NCI-H2081 (cell line): ENCODE data around the gene CSNK1G3.

ENCODE experiments used
- DNase-seq, 2 experiments: peaks; one replicate each; lab custom pipeline; 2025; lab: John Stamatoyannopoulos, UW

The CSNK1G3 gene

DNA sequence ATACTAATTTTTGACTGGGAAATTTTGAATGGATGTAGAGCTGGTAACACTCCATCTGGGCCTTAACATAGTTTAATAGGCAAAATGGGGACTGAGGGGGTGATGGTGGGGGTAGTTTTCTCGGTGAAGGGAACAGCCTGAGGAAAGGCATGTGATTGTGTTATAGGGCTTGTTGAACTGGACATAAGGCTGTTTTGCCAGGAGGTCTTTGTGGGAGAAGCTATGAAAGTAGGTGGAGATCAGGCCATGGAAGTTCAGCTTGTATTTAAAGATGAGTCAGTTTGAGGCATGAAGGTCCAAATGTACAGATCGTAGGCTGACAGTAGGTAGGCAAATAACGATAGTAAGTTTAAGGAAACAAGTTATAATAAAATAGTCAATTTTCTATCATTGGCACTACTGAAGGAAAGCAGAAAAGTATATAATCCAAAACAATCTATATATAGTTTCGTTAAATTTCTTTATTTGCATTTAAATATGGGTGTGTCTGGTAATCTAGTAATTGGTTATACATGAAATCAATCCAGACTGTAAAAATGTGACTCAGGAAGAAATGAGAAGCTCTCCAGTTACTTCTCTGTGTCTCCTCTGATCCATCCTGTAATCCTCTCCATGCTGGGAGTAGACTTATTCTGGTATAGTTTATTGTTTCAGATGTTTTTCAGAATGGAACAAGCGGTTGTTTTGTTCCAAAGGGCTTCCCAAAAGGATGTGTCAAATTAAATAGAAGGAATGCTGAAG is 2.8 kb downstream of the CSNK1G3 start:
- DNase-seq = no peak

DNA sequence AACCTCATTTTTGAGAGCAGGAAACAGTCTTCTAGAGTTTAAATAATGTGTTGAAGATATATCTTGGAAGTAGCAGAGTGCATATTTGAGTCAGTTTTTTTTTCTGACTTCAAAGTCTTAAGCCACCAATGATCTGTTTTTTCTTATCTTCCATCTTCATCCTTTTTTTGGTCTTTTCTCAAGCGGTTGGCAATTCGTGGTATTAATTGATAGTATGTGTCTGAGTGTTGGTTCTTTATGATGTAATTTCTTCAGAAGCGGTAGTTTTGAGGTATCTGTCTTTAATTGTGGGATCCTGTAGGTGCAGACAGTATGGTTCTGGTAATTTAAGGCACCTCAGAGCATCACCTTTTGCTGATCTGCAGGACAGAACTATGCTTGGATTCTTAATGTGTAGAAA is 3.9 kb downstream of the CSNK1G3 start:
- DNase-seq = no peak

DNA sequence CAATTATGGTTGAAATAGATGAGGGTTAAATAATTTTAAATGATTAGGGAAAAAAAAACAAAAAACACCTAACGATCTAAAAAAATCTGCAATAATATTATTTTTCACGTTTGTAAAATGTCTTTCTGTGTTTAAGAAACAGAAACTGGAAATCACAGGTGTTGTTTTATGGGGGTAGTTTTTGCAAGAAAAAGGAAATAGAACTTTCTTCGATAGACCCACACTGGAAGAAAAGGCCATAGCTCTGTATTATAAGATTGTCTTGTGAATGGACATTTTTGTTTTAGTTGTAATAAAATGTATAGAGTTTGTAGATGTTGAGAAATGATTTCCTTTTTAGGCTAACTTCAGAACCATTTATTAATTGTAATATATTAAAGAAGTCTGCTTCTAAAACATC is 5.5 kb downstream of the CSNK1G3 start:
- no peak for DNase-seq

DNA sequence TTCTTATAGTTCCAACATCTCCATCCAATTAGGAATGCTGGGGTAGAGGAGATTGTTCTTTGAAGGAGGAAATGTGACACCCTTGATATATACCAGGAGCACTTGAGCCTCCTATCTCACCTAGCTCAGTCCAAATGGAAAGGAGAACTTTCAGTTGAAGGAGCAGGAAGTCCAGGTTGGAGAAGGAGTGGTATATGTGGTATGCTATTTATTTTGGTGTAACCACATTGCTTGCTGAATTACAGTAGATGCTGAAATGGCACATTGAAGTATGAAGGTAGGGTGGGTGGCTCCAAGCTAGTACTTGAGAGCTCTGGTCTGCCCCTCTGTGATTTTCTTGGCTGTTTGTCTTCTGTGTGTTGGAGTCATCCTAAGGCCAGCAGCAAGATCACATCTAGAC is 6.1 kb downstream of the CSNK1G3 start:
- DNase-seq = no peak

DNA sequence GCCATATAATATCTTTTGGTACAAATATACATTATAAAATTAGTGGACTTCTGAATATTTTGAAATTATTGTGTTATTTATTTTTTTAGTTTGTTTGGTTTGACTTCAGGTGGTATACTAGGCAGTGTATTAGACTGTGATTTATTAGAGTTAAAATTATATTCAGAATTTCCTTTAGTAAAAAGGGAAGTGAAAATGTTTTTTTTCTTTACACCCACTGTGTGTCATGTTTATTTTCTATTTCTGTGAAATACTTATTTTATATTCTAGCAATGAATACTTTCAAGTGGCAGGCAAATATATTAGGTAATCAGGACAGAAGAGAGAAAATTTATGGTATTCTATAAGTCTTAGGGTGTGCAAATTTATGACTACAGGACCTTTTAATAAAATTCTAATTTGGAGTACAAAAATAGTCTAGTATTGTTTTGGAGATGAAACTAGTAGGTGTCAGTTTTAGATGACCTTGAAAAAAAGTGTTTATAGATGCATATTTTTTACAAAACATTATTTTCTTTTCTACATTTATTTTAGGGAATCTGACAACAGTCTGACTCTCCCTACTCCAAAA is 8.8 kb downstream of the CSNK1G3 start:
- no peak for DNase-seq

DNA sequence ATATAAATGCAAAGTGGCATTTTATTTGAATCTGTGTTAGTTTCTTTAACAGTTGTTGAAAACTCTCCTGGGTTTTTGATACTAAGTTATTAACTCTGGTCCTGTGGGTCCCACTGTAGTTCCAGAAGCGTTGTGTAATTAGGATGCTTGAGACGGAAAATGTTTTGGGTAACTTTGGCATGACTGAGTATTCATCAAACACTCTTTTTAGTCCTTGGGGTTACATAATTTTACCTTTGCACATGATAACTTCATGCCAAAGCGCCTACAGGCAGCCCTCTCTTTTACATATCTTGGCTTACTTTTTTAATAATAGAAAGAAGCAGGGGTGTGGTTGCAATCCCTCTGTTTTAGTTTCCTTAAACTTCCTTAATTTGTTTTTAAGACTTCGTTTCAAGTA is 12.2 kb downstream of the CSNK1G3 start:
- DNase-seq = no peak

DNA sequence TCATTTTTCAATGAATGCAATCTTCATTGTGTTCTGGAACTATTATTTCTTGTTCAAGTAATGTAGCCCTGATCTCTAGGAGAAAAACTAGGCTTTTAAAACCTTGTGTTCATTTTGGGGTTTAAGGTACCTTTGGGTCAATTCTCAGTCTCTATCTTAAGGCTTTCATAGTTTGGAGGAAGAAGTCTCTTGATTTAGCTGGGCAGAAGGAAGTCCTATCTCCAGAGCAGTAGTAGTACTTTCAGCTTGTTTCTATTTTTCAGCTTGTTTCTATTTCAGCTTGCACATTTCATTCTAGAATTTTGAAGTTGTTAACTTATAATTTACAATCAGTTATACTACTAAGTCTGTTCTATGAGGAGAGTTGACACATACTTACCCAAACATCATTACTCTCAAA is 15.2 kb downstream of the CSNK1G3 start:
- no peak for DNase-seq

DNA sequence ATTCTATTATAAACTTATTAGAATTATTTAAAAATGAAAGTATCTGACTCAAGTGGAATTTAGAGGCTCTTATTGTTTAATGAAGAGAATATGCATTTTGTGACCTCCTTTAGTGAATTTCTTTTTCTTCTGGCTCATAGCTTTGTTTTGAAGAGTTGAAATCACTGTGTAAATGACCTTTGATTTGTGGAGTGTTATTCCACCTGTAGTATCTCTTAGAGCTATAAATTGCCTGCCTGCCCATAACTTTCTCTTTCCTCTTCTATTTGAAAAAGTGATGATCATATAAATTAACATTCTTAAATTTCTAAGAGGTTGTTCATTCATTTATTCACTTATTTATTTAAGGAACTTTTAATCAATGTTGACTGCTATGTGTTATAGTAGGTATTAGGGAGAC is 16.1 kb downstream of the CSNK1G3 start:
- DNase-seq = no peak

DNA sequence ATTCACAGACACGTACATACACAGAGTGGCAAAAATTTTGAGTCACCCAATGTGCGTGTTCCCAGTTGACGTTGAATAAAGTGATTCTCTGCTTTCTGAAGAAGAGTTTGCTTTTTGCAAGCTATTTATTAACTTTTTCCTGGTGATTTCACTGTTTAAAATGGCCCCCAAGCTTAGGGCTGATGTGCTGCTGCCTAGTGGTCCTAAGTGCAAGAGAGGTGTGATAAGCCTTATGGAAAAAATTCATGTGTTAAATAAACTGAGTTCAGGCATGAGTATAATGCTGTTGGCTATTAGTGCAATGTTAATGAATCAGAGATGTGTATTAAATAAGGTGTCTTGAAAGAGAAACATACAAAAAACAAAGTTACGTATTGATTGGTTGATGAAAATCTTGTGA is 16.9 kb downstream of the CSNK1G3 start:
- no peak for DNase-seq

DNA sequence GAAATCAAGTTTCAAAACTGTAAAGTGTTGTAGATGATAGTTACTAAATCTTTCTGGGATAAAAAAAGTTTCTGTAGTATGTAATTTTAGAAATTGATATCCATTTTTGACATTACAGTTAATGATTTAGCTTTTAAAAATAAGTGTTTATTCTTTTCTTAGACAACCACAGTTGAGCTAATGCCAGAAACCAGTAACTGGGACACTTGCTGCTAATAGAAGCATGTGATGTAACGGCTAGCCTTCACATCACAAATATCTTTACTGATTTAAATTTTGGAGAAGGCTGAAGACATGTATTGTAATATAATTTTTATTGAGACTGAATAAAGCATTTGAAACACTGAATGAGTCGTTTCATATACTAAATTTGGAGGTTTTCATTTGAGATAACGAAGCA is 18.8 kb downstream of the CSNK1G3 start:
- DNase-seq = no peak

DNA sequence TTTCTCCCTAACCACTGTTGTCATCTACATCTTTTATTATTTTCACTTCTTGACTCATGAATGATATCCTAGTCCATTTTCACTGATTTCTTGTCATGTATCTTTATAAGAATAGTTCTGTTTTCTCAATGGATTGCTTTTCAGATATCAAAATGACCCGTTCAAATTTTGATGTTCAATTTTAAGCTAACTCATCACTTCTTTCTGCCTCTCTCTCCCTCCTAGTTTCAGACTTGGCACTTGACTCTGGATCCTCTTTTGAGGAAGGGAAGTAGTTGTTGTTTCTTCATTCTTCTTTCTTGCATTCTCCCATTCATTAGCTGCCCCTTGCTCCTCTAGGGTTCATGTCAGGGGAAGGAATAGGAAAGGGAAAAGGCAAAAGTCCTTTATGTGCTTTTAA is 23.7 kb downstream of the CSNK1G3 start:
- DNase-seq = no peak

DNA sequence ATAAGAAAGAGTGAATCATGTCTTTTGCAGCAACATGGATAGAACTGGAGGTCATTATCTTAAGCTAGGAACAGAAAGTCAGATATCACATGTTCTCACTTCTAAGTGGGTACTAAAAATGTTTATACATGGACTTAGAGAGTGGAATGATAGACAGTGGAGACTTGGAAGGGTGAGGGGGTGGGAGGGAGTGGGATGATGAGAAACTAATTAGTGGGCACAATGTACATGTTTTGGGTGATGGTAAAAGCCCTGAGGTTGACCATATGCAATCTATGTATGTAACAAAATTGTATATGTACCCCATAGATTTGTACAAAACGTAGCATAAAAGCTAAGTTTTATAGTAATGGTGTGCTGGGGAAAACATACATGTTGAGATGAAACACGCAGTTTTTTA is 25.3 kb downstream of the CSNK1G3 start:
- no peak for DNase-seq

DNA sequence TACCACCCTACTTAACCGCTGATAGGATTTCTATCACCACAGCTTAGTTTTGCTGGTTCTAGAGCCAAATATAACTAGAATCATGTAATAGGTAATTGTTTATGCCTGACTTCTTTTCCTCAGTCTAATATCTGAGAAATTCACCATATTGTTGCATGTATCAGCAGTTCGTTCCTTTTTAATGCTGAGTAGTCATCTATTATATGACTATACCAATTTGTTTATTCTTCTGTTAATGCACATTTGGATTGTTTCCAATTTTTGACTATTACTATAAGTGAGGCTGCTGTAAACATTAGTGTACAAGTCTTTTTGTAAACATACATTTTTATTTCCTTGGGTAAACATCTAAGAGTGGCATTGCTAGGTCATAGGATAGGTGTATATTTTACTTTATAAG is 25.9 kb downstream of the CSNK1G3 start:
- no peak for DNase-seq

DNA sequence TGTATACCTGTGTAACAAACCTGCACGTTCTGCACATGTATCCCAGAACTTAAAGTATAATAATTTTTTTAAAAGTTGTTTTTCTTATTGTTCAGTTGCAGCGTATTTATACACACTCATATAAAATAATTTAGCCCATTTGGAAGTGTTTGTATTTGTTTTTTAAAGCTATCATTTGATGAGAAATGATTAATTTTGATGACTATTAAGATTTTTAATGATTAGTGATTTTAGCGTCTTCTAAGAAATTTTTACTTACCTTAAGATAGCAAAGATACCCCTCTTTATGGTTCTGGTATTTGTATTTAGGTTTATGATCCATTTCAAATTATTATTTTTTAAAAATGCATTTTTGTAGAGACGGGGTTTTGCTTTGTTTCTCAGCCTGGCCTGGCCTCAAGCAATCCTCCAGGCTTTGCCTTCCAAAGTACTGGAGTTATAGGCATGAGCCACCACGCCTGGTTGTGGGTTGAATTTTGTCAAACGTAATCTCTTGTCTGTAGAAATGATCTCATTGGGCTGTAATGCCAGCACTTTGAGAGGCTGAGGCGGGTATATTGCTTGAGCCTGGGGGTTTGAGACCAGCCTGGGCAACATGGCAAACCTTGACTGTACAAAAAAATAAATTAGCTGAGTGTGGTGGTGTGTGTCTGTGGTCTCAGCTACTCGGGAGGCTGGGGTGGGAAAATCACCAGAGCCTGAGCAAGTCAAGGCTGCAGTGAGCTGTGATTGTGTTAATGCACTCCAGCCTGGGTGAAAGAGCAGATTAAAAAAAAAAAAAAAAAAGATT is 26.9 kb downstream of the CSNK1G3 start:
- no peak for DNase-seq

DNA sequence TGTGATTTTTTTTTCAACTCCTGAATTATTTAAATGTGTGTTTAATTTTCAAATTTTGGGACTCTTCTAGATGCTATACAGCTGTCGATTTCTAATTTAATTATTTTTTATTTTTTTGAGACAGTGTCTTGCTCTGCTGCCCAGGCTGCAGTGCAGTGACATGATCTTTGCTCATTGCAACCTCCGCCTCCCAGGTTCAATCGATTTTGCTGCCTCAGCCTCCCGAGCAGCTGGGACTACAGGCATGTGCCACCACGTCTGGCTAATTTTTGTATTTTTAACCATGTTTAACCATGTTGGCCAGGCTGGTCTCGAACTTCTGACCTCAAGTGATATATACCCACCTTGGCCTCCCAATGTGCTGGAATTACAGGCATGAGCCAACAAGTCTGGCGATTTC is 28.6 kb downstream of the CSNK1G3 start:
- DNase-seq = no peak

DNA sequence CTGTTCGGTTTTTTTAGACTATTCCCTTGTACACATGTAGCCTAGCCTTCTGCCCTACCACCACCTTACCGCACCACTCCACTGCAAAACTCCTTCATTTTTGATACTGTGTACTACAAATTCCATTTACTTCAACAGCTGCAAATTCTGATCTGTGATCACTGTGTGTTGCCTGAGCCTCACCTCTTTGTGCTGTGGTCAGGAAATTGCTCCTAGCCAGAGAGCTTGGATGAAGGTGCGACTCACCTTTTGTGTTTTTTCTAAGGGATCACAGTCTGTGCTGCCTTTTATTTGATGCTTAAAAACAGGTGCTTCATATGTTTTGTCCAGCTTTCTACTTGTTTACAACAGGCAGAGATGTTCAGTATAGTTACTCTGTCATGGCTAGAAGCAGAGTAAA is 31.5 kb downstream of the CSNK1G3 start:
- DNase-seq = no peak

DNA sequence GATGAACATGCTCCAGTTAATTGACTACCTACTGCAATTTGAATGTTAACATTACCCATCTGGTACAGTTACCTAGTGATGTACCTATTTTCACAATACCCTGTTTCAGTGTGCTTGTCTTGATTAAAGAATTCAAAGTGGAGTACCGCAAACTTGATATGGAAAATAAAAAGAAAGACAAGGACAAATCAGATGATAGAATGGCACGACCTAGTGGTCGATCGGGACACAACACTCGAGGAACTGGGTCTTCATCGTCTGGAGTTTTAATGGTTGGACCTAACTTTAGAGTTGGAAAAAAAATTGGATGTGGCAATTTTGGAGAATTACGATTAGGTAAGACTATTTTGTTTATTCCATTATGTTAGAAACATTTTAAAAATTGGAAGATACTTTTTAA is 33.5 kb downstream of the CSNK1G3 start:
- peak in 1 of 2 experiments; percentile 30 for DNase-seq

DNA sequence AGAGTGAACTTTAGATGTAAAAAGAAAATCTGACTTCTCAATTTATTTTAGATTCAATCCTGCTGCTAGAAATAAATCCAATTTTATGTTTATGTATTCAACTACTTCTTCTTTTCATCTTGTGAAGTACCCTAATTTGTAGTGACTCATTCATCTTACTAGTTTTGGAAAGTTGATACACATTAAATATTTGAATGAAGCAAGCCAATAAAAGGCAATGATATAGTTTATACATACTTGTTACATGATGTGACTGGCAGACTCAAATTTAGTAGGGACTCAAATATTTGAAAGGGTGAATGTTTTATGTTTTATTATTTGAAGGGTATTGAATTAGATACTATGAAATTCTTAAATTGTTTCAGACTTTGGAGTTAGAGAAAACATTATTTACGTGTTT is 34.7 kb downstream of the CSNK1G3 start:
- no peak for DNase-seq

DNA sequence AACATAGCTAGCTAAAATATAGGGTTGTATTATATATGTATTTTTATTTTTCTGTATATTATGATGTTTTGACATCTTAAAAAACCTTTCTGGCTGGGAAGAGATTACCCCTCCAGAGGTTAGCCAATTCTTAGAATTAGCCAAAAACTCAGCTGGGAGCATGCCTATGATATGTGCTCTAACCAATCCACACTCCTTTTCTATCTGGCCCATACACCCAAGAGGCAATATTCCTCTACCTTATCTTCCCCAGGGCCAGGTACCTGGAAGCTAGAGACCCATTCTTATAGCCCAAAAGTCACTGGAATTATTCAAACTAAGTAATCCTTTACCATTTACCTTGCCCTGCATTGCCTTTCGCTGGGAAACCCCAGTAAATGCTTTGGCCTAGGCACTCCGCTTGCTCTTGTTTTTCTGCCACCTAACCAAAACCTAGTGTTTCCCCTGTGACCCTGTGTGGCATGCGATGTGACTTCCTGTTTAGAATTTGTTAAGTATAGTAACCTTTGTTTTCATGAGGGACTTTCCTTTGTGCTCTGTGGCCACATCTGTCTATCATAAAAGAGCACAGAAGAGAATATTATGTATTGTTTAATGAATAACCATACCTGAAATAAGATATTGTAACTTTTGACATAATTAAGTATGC is 37.4 kb downstream of the CSNK1G3 start:
- DNase-seq = peak in 1 of 2 experiments; percentile 12

DNA sequence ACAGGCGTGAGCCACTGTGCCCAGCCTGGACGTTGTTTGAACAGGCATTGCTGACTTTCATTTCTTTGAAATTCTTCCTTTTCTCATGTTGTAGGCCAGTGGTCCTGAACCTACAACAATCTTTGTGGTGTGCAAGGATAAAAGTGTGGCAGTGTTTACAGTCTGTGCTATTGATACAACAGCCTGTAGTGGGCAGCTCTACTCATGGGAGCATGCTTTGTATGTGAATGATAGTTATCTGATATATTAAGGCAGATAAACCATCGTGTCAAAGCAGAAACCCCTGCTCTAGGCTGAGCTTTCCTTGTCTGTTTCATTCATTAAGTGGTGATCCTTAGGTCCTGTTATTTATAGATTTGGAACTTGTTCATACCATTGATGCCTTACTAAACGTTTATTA is 42.6 kb downstream of the CSNK1G3 start:
- DNase-seq = no peak

DNA sequence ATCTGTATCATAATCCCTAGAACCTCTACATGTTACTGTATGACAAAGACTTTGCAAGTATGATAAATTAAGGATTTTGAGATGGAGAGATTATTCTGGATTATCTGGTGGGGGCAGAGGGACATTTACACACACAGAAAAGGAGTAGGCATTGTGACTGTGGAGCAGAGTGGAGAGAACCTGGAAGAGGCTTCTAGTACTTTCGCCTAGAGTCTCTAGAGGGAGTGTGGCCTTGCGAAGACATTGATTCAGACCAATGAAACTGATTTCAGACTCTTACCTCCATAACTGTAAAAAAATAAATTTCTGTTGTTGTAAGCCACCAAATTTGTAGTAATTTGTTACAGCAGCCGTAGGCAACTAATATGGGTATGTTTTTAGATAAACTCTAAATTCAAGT is 45.9 kb downstream of the CSNK1G3 start:
- no peak for DNase-seq

DNA sequence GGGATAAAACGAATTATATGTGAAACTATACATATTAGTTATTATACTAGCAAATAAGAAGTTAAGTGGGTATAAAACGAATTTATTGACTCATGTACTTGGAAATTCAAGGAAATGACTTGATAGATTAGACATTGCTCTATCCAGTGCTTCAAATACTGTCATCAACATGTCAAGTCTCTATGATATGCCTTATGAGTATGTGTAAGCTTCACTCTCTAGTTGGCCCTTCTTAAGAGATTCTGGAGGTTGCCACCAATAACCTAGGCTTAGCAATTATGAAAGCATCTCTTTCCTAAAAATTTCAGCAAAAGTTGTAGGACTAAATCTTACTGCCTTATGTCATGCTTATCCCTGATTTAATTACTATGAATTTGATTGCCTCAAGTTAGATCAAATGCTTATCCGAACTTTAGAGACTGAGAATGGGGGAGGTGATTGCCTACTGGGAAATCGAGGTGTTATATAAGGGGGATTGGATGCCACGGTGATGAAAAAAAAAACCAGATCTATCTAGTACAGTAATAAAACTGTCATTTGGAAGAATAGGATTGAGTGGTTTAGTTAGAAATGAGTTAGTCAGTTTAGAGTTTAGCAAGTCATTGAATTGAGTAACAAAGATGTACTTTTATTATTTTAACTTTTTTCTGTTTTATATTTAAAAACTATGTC is 46.9 kb downstream of the CSNK1G3 start:
- DNase-seq = no peak
